ENCODE measurements around the gene NIPA2.
A peak's percentile ranks its signal among the peaks of the same experiment; 100 is the strongest.

The NIPA2 gene

GRCh38 chr15:22904736-22905135 is 66.3 kb downstream of the NIPA2 start:
- peak; percentile 50 for DNase-seq

DNA sequence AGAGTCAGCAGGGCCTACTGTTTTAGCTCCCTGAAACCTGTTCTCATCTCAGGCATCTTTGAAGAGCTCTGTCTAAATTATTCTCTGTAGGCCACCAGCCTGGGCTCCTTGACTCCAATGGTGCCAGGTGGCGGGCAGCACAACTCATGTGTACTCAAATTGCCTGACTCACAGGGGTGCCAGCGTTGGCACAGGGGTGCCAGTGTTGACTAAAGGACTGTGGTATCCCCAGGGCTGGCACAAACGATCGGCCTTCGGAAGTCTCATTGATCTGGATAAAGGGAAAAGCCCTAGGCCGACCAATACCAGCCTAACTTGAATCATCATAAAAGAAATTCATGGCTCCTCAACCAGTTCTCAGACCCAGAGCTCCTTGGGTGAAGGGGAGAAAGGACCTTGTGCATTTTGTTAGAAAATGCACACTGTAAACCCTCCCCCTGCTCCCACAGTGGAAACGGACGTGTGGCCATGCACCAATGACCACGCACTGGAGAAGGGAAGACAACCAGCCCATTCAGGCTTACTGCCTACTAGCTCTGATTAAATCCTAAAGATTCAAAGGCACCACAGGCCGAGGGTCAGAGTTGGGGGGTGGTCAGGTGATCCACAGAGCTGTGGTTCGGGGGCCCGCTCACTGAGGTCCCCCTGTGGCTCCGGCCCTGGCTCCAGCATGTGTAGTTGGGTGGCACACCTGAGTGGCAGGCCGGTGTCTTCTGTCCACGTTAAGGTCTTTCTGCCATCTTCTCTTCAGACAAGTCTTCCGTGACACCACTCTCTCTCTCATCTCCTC is 68.9 kb downstream of the NIPA2 start:
- DNase-seq, result no peak

GRCh38 chr15:22908830-22909229 is 70.4 kb downstream of the NIPA2 start:
- no peak for DNase-seq

GRCh38 chr15:22911306-22911705 is 72.8 kb downstream of the NIPA2 start:
- no peak for DNase-seq

DNA sequence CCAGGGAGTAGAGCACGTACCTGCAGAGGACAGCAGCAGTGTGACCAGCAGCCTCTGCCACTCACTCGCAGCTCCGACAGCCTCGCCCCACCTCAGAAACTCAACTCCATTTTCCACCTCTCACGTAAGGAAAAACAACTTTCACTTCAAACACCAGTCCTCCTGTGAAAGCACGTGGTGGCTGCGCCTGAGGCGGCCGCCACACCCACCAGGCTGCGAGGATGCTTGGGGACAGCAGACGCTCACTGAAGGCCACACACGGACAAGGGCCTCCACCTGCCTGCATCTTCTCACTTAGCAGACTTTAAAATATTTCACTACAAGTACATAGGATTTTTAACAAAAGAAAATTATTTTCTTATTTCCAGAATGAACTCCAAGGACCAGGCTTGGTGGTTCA is 73.8 kb downstream of the NIPA2 start:
- DNase-seq, result no peak

DNA sequence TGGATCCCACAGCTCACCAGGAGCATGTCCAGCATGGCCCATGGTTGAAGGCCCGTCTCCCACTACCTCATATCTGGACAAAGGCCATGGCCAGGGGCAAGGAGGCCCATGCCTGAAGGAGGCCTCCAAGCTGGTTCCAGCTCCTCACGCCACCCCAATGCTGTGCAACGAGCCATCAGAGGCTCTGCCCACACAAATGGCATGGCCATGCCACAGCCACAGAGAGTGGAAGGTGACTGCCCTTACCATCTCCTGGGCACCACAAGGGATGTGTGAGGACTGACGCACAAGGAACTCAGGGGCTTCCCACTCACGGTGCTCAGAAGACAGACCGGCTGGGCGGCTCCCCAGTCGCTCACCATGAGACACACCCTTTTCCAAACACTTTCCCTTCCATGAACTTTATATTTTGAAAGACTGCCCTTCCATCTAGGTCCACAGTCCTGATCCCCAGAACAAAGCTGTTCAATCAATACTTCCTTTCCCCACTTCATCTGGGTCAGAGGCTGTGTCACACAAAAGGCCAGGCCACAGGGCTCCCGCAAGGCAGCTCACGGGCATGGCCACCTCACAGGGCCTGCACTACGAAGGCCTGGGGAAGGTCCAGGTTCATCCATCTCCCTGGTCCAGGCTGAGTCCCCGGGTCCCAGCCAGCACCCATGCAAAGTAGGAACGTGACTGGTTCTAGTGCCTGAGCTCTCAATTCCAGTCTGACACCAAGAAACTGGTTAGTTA is 75.3 kb downstream of the NIPA2 start:
- no peak for DNase-seq

- DNase-seq, result no peak
These were observed 77.5 kb downstream of the NIPA2 start for GRCh38 chr15:22915866-22916515.

DNA sequence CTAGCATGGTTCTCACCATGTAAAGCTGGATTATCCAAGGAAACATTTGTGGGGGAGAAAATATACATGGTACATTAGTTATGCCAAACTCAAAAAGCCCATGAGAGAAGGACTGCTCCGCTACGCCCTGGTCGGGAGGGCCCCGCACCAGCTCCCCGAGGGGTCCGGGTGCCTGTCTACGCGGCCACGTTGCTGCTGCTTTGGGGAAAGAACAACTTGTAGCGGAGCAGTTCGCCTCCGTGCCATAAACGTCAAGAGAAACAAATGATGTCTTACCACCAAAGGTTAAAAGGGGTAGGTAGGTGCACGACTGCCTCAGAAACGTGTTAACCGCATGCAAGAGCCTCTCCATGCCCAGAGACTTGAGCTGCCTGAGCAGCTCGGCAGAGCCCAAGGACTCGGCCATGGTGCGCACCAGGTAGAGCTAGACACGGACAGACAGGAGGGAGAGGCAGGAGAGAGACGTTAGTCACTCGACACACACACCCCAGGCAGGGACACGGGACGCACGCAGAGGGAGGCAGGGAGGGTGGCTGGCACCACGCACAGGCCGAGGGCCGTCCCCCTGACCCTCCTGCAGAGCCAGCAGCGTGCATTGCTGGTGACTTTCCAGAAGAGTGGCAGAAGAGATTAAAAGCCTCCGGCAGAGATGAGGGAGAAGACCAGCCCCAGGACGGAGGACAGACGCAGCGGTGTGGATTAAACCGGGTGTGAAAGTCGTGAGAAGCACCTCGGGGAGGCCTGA is 78.3 kb downstream of the NIPA2 start:
- no peak for DNase-seq

DNA sequence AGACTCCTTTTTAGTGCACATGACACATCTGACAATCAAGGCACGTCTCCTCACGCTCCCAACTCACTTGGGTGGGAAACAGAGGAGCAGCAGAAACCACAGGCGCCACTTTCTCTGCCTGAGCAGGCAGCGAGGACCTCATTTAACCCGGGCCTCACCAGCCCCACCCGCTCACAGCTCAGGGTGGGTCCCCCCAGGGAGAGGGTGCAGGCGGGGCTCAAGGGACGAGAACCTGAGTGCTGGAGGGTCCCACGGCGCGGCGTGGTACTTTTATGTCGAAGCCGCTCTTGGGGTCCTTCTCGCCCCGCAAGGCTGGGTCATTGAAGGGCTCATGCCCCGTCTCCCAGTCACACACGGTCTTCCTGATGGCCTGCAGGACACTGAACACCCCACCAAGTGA is 79.1 kb downstream of the NIPA2 start:
- DNase-seq, result no peak

Data from NCI-H345 (cell line).